ENCODE data around the gene ARHGAP44. TPM values are rescaled to one million over a fixed set of nuclear protein-coding genes. Genes with fewer than 3 reads are reported as not detected.
A peak's percentile ranks its signal among the peaks of the same experiment; 100 is the strongest.

The ARHGAP44 gene
- total RNA-seq, 1 donor from 2014 or later, result 17.5 TPM

DNA sequence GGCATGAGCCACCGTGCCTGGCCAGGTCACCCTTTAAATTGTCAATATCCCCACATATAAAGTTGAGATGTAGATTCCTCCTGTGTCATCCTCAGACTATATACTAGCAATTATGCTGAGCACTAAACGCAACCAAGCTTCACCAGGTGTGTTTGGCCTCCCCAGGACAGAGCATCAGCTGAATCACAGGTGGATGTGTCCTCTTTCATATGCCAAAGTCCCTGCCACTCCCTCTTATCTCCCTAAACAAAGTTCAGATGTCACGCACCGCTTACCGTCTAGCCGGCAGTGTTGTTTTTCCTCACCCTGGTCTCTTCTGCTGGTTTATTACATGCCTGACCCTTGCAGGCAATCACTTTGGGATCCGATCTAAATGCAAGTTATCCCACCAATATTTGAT lies 43.8 kb upstream of the ARHGAP44 start:
- Mint-ChIP-seq H3K27ac (ENCODE audit: unreplicated experiment) (no peak overlapping the region), H3K9me3 (ENCODE audit: unreplicated experiment) (no peaks in the 10 kb centered on the region), H3K4me1 (ENCODE audit: low read depth, unreplicated experiment) (peaks cover 1% of the 10 kb centered on the region), H3K27me3 (ENCODE audit: unreplicated experiment) (no peaks in the 10 kb centered on the region), H3K4me3 (ENCODE audit: unreplicated experiment) (no peak overlapping the region), H3K36me3 (ENCODE audit: unreplicated experiment) (no peaks in the 10 kb centered on the region)
- DNase-seq, result no peak
- TF ChIP-seq, protein P1, sequence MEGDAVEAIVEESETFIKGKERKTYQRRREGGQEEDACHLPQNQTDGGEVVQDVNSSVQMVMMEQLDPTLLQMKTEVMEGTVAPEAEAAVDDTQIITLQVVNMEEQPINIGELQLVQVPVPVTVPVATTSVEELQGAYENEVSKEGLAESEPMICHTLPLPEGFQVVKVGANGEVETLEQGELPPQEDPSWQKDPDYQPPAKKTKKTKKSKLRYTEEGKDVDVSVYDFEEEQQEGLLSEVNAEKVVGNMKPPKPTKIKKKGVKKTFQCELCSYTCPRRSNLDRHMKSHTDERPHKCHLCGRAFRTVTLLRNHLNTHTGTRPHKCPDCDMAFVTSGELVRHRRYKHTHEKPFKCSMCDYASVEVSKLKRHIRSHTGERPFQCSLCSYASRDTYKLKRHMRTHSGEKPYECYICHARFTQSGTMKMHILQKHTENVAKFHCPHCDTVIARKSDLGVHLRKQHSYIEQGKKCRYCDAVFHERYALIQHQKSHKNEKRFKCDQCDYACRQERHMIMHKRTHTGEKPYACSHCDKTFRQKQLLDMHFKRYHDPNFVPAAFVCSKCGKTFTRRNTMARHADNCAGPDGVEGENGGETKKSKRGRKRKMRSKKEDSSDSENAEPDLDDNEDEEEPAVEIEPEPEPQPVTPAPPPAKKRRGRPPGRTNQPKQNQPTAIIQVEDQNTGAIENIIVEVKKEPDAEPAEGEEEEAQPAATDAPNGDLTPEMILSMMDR (IDR thresholded peaks at IDR 0.05; ENCODE audit: partially characterized antibody, unreplicated experiment), result no peak

DNA sequence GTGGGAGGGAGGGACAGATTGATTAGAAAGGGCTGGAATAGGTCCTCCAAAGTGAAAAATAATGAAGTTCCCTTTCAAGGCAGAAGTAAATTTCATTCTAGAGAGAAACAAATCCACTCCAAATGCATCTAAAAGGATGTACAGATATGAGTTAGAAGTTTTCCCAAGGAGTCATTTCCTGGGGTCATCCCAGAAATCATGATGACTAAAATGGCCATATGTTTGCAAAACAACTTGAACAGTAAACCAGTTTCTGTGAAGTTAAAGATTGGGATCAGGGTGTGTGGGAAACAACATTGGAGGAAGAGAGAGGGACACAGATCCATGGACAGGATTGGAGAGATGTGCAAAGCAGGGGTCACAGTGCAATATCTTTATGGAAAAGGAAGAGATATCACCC lies 32.5 kb upstream of the ARHGAP44 start:
- Mint-ChIP-seq H3K4me1 (ENCODE audit: low read depth, unreplicated experiment) (peaks cover 4% of the 10 kb centered on the region), H3K9me3 (ENCODE audit: unreplicated experiment) (peaks cover 2% of the 10 kb centered on the region), H3K4me3 (ENCODE audit: unreplicated experiment) (no peak overlapping the region), H3K27ac (ENCODE audit: unreplicated experiment) (no peak overlapping the region), H3K27me3 (ENCODE audit: unreplicated experiment) (peaks cover 3% of the 10 kb centered on the region), H3K36me3 (ENCODE audit: unreplicated experiment) (no peaks in the 10 kb centered on the region)
- TF ChIP-seq, protein P1 (IDR thresholded peaks at IDR 0.05; ENCODE audit: partially characterized antibody, unreplicated experiment), result no peak
- no peak for DNase-seq

DNA sequence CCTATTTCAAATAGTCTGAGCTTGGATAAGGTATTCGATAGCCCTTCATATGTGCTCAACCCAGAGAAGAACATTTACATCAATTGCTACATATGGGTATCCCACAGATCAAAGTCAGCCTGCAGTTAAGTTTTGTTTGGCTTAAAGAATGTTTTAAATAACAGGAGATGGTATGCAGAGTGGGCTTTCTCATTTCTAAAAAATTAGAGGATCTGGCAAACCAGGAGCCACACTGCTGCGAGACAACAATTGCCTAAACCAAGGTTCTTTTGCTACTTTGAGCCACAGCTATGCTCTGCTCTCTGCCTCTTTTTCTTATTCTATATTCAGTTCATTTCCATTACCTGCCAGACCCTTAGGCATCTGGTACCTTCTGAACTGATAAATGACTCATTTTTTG lies 30.2 kb upstream of the ARHGAP44 start:
- H3K36me3 Mint-ChIP-seq (ENCODE audit: unreplicated experiment), result peaks cover 8% of the 10 kb centered on the region
- TF ChIP-seq, protein P1 (IDR thresholded peaks at IDR 0.05; ENCODE audit: partially characterized antibody, unreplicated experiment), result no peak
- H3K9me3 Mint-ChIP-seq (ENCODE audit: unreplicated experiment), result peaks cover 2% of the 10 kb centered on the region
- DNase-seq, result no peak
- no peak overlapping the region for H3K4me3 Mint-ChIP-seq (ENCODE audit: unreplicated experiment)
- H3K4me1 Mint-ChIP-seq (ENCODE audit: low read depth, unreplicated experiment), result peaks cover 4% of the 10 kb centered on the region
- no peak overlapping the region for H3K27ac Mint-ChIP-seq (ENCODE audit: unreplicated experiment)
- peaks cover 2% of the 10 kb centered on the region for H3K27me3 Mint-ChIP-seq (ENCODE audit: unreplicated experiment)

DNA sequence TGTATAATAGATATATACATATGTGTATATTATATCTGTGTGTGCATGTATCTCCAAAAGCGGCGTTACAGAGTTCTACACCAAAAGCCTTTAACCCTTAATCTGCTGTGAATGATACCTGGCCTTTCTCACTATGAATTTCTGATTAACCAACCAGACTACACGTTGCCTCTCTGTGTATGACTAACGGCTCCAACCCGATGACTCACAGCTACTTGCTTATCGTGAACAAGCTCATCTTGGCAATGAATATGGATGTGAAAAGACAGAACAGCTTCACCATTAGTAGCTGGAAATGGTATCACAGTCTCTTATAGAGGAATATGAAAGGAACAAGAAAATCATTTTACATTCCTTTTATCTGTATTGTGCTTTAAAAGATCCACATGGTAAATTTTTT lies 23.8 kb upstream of the ARHGAP44 start:
- H3K27ac Mint-ChIP-seq (ENCODE audit: unreplicated experiment), result no peak overlapping the region
- no peak for DNase-seq
- peaks cover 3% of the 10 kb centered on the region for H3K9me3 Mint-ChIP-seq (ENCODE audit: unreplicated experiment)
- H3K4me1 Mint-ChIP-seq (ENCODE audit: low read depth, unreplicated experiment), result peaks cover 24% of the 10 kb centered on the region
- no peak overlapping the region for H3K4me3 Mint-ChIP-seq (ENCODE audit: unreplicated experiment)
- H3K27me3 Mint-ChIP-seq (ENCODE audit: unreplicated experiment), result peaks cover 5% of the 10 kb centered on the region
- TF ChIP-seq, protein P1 (IDR thresholded peaks at IDR 0.05; ENCODE audit: partially characterized antibody, unreplicated experiment), result no peak
- peaks cover 8% of the 10 kb centered on the region for H3K36me3 Mint-ChIP-seq (ENCODE audit: unreplicated experiment)

DNA sequence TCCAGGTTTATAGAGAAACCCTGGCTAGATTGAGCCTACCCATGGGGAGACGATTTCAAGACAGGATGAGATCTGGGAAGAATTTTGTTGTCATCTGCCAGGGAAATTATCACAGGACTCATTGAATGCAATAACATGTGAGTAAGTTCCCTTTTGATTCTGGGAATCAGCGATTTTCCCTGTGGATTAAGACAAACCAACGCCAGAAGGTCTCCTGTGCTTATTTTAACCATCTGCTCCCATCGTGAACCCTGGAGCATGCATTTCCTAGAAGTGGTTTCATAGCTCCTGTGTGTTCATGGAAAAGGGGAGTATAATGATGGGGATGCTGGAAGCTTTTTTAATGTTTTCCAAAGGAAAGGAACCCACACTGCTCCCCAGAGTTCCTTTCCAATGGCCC lies 21.0 kb upstream of the ARHGAP44 start:
- Mint-ChIP-seq H3K4me1 (ENCODE audit: low read depth, unreplicated experiment) (peaks cover 24% of the 10 kb centered on the region), H3K27me3 (ENCODE audit: unreplicated experiment) (peaks cover 3% of the 10 kb centered on the region), H3K4me3 (ENCODE audit: unreplicated experiment) (peak overlapping the region; percentile 59), H3K36me3 (ENCODE audit: unreplicated experiment) (no peaks in the 10 kb centered on the region), H3K9me3 (ENCODE audit: unreplicated experiment) (peaks cover 3% of the 10 kb centered on the region), H3K27ac (ENCODE audit: unreplicated experiment) (peak overlapping the region; percentile 95)
- no peak for DNase-seq
- TF ChIP-seq, protein P1 (IDR thresholded peaks at IDR 0.05; ENCODE audit: partially characterized antibody, unreplicated experiment), result no peak

All from glutamatergic neuron (in vitro differentiated cells).